ENCODE measurements around the gene LTO1. TPM values are rescaled to one million over a fixed set of nuclear protein-coding genes. Genes with fewer than 3 reads are reported as not detected.

The LTO1 gene
- total and polyA plus RNA-seq, 10 of the 15 experiments (the other 5 are each of a cell fraction or from before 2014, with no cell fraction given), result 2.6 to 27.5 (median 14.4) TPM

Other genes starting within 250 kb of the LTO1 start
- gene LINC01488, start 193.7 kb downstream of the LTO1 start, total RNA-seq (2014; rRNA removed), result not detected in 2 replicates
- not detected in 2 replicates for gene LINC01488, start 193.7 kb downstream of the LTO1 start, total RNA-seq (2014; rRNA removed; fragmentation: Illumina TruSeq; extraction: Trizol)
- not detected in 2 replicates for gene LINC01488, start 193.7 kb downstream of the LTO1 start, total RNA-seq (2021)
- gene LINC01488, start 193.7 kb downstream of the LTO1 start, polyA plus RNA-seq (2011; rRNA removed), result not detected in 2 replicates
- not detected in 2 replicates for gene LINC01488, start 193.7 kb downstream of the LTO1 start, polyA plus RNA-seq (2014; fragmentation: Illumina TruSeq; extraction: Trizol)
- gene LINC01488, start 193.7 kb downstream of the LTO1 start, polyA plus RNA-seq (2014; fragmentation: Nextera tagmentation; extraction: Ambion mirVana), result not detected
- not detected in 2 replicates for gene LINC01488, start 193.7 kb downstream of the LTO1 start, polyA plus RNA-seq (2014; rRNA removed)
- not detected for gene LINC01488, start 193.7 kb downstream of the LTO1 start, polyA plus RNA-seq (2016; fragmentation: Nextera tagmentation; extraction: Ambion mirVana)
- 0.23 and 0.54 TPM in 2 replicates for gene CCND1, start 34.2 kb downstream of the LTO1 start, total RNA-seq (2014; rRNA removed)
- 0.09 and 0.28 TPM in 2 replicates for gene CCND1, start 34.2 kb downstream of the LTO1 start, total RNA-seq (2014; rRNA removed; fragmentation: Illumina TruSeq; extraction: Trizol)
- 1.5 and 2.6 TPM in 2 replicates for gene CCND1, start 34.2 kb downstream of the LTO1 start, total RNA-seq (2021)
- 3.8 and 6.6 TPM in 2 replicates for gene CCND1, start 34.2 kb downstream of the LTO1 start, polyA plus RNA-seq (2011; rRNA removed)
- 0.03 and 0.43 TPM in 2 replicates for gene CCND1, start 34.2 kb downstream of the LTO1 start, polyA plus RNA-seq (2014; fragmentation: Illumina TruSeq; extraction: Trizol)
- not detected for gene CCND1, start 34.2 kb downstream of the LTO1 start, polyA plus RNA-seq (2014; fragmentation: Nextera tagmentation; extraction: Ambion mirVana)
- gene CCND1, start 34.2 kb downstream of the LTO1 start, polyA plus RNA-seq (2014; rRNA removed), result 0.09 and 0.17 TPM in 2 replicates
- 1 to 10 TPM in 1 of 2 experiments, under 1 TPM in 1; 0.75 to 1.2 TPM for gene CCND1, start 34.2 kb downstream of the LTO1 start, polyA plus RNA-seq (2016; fragmentation: Nextera tagmentation; extraction: Ambion mirVana)
- gene FGF19, start 28.7 kb upstream of the LTO1 start, total RNA-seq (2014; rRNA removed), result not detected in 2 replicates
- not detected in 2 replicates for gene FGF19, start 28.7 kb upstream of the LTO1 start, total RNA-seq (2014; rRNA removed; fragmentation: Illumina TruSeq; extraction: Trizol)
- gene FGF19, start 28.7 kb upstream of the LTO1 start, total RNA-seq (2021), result 0.08 TPM in 1 of 2 replicates, not detected in the other
- gene FGF19, start 28.7 kb upstream of the LTO1 start, polyA plus RNA-seq (2011; rRNA removed), result not detected in 2 replicates
- gene FGF19, start 28.7 kb upstream of the LTO1 start, polyA plus RNA-seq (2014; fragmentation: Illumina TruSeq; extraction: Trizol), result not detected in 2 replicates
- gene FGF19, start 28.7 kb upstream of the LTO1 start, polyA plus RNA-seq (2014; fragmentation: Nextera tagmentation; extraction: Ambion mirVana), result not detected
- not detected in 2 replicates for gene FGF19, start 28.7 kb upstream of the LTO1 start, polyA plus RNA-seq (2014; rRNA removed)
- not detected for gene FGF19, start 28.7 kb upstream of the LTO1 start, polyA plus RNA-seq (2016; fragmentation: Nextera tagmentation; extraction: Ambion mirVana)
- not detected in 2 replicates for gene FGF4, start 100.0 kb upstream of the LTO1 start, total RNA-seq (2014; rRNA removed)
- not detected in 2 replicates for gene FGF4, start 100.0 kb upstream of the LTO1 start, total RNA-seq (2014; rRNA removed; fragmentation: Illumina TruSeq; extraction: Trizol)
- not detected in 2 replicates for gene FGF4, start 100.0 kb upstream of the LTO1 start, total RNA-seq (2021)
- not detected in 2 replicates for gene FGF4, start 100.0 kb upstream of the LTO1 start, polyA plus RNA-seq (2011; rRNA removed)
- not detected in 2 replicates for gene FGF4, start 100.0 kb upstream of the LTO1 start, polyA plus RNA-seq (2014; fragmentation: Illumina TruSeq; extraction: Trizol)
- not detected for gene FGF4, start 100.0 kb upstream of the LTO1 start, polyA plus RNA-seq (2014; fragmentation: Nextera tagmentation; extraction: Ambion mirVana)
- gene FGF4, start 100.0 kb upstream of the LTO1 start, polyA plus RNA-seq (2014; rRNA removed), result not detected in 2 replicates
- not detected for gene FGF4, start 100.0 kb upstream of the LTO1 start, polyA plus RNA-seq (2016; fragmentation: Nextera tagmentation; extraction: Ambion mirVana)
- not detected in 2 replicates for gene FGF3, start 144.1 kb upstream of the LTO1 start, total RNA-seq (2014; rRNA removed)
- gene FGF3, start 144.1 kb upstream of the LTO1 start, total RNA-seq (2014; rRNA removed; fragmentation: Illumina TruSeq; extraction: Trizol), result not detected in 2 replicates
- gene FGF3, start 144.1 kb upstream of the LTO1 start, total RNA-seq (2021), result not detected in 2 replicates
- gene FGF3, start 144.1 kb upstream of the LTO1 start, polyA plus RNA-seq (2011; rRNA removed), result not detected in 2 replicates
- gene FGF3, start 144.1 kb upstream of the LTO1 start, polyA plus RNA-seq (2014; fragmentation: Illumina TruSeq; extraction: Trizol), result not detected in 2 replicates
- not detected for gene FGF3, start 144.1 kb upstream of the LTO1 start, polyA plus RNA-seq (2014; fragmentation: Nextera tagmentation; extraction: Ambion mirVana)
- not detected in 2 replicates for gene FGF3, start 144.1 kb upstream of the LTO1 start, polyA plus RNA-seq (2014; rRNA removed)
- not detected for gene FGF3, start 144.1 kb upstream of the LTO1 start, polyA plus RNA-seq (2016; fragmentation: Nextera tagmentation; extraction: Ambion mirVana)